Right forelimb (tissue), 1 donor: ENCODE results near the gene LYZL4.

Experiments used
- DNase-seq: peaks from one replicate; pipeline ENCODE4 v3.0.0-alpha.2; 2018

Gene LYZL4

GRCh38 chr3:42425736-42426407 lies 15.5 kb upstream of the LYZL4 start:
- no peak for DNase-seq

GRCh38 chr3:42424911-42425310 lies 14.5 kb upstream of the LYZL4 start:
- DNase-seq: no peak

GRCh38 chr3:42421818-42422796 lies 11.7 kb upstream of the LYZL4 start:
- no peak for DNase-seq

- DNase-seq: no peak
Observed at GRCh38 chr3:42419563-42419962, 9.2 kb upstream of the LYZL4 start.

- no peak for DNase-seq
Observed at GRCh38 chr3:42412526-42413155, 2.2 kb upstream of the LYZL4 start.

GRCh38 chr3:42411429-42411828 lies 1.0 kb upstream of the LYZL4 start:
- DNase-seq: no peak

GRCh38 chr3:42408156-42408555 lies 2.3 kb downstream of the LYZL4 start:
- no peak for DNase-seq

GRCh38 chr3:42406727-42407450 lies 3.5 kb downstream of the LYZL4 start:
- no peak for DNase-seq

GRCh38 chr3:42405857-42406256 lies 4.6 kb downstream of the LYZL4 start:
- no peak for DNase-seq

- no peak for DNase-seq
Observed at GRCh38 chr3:42403737-42404136, 6.7 kb downstream of the LYZL4 start.

GRCh38 chr3:42402394-42403096 lies 7.9 kb downstream of the LYZL4 start:
- no peak for DNase-seq

- DNase-seq: no peak
Observed at GRCh38 chr3:42398080-42398479, 12.3 kb downstream of the LYZL4 start.

GRCh38 chr3:42397644-42398043 lies 12.8 kb downstream of the LYZL4 start:
- no peak for DNase-seq

GRCh38 chr3:42394579-42395288 lies 15.7 kb downstream of the LYZL4 start:
- no peak for DNase-seq

GRCh38 chr3:42387802-42388651 lies 22.4 kb downstream of the LYZL4 start:
- no peak for DNase-seq

GRCh38 chr3:42381551-42382082 lies 28.8 kb downstream of the LYZL4 start:
- DNase-seq: no peak

GRCh38 chr3:42377681-42378080 lies 32.7 kb downstream of the LYZL4 start:
- DNase-seq: no peak

GRCh38 chr3:42376344-42376798 lies 34.0 kb downstream of the LYZL4 start:
- DNase-seq: peak; percentile 71

- DNase-seq: no peak
Observed at GRCh38 chr3:42375121-42375800, 35.1 kb downstream of the LYZL4 start.

GRCh38 chr3:42371776-42372175 lies 38.6 kb downstream of the LYZL4 start:
- DNase-seq: no peak
